OCI-LY1 (cell line): ENCODE measurements around the gene RCAN2.

Source experiments
- EZH2 ChIP-seq: fragments of 200-600 bp; sonication (generic), shearing (Covaris generic); IDR thresholded peaks from 2 replicates; pipeline ENCODE4 v1.8.0; 2017; ENCODE audit warnings: borderline replicate concordance, mixed run types, mild to moderate bottlenecking, antibody characterized with exemption, low read length, moderate library complexity, mixed read lengths
- TF ChIP-seq, protein P1 (sequence below): fragments of 200-600 bp; sonication (generic), shearing (Covaris generic); IDR thresholded peaks from 2 replicates; pipeline ENCODE4 v1.5.1; 2017; ENCODE audit warnings: mild to moderate bottlenecking, antibody characterized with exemption, low read length, moderate library complexity, mixed read lengths

DNA sequence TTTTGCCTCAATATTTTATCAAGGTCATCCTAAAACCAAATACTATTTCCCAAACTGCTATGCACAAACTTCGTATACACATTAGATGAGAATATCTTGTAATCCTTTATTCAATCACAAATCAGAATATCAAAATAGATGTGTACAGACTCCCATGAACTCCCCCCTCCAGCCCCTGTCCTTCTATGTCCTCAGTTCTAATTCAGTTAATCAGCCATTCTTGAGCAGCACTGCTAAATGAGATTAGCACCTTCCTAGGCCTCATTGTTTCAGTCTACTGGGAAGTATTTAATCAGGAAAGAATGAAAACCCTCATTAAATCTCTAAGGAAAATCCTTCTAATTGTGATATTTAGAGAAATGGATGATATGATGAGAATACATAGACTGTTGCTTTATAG is 36.6 kb downstream of the RCAN2 start:
- TF ChIP-seq, protein P1, sequence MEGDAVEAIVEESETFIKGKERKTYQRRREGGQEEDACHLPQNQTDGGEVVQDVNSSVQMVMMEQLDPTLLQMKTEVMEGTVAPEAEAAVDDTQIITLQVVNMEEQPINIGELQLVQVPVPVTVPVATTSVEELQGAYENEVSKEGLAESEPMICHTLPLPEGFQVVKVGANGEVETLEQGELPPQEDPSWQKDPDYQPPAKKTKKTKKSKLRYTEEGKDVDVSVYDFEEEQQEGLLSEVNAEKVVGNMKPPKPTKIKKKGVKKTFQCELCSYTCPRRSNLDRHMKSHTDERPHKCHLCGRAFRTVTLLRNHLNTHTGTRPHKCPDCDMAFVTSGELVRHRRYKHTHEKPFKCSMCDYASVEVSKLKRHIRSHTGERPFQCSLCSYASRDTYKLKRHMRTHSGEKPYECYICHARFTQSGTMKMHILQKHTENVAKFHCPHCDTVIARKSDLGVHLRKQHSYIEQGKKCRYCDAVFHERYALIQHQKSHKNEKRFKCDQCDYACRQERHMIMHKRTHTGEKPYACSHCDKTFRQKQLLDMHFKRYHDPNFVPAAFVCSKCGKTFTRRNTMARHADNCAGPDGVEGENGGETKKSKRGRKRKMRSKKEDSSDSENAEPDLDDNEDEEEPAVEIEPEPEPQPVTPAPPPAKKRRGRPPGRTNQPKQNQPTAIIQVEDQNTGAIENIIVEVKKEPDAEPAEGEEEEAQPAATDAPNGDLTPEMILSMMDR, result no peak
- no peak for TF ChIP-seq EZH2
